H9 (cell line): ENCODE measurements around the gene ENOX2. TPM values are rescaled to one million over a fixed set of nuclear protein-coding genes. Genes with fewer than 3 reads are reported as not detected.

ENCODE experiments used
- DNase-seq: peaks from one replicate; pipeline ENCODE4 v3.0.0-alpha.2; 2017
- H2AFZ ChIP-seq: one replicate; pipeline ENCODE4 v1.6.1; 2013; ENCODE audit warnings: mild to moderate bottlenecking, low read length, control low read depth, moderate library complexity
- H2AK5ac ChIP-seq: 2 replicates; pipeline ENCODE4 v1.6.1; 2013; ENCODE audit warnings: low read length, control low read depth, mixed read lengths; ENCODE audit not compliant: insufficient read length
- H2BK120ac ChIP-seq: one replicate; pipeline ENCODE4 v1.6.1; 2013; ENCODE audit warnings: low read depth, mild to moderate bottlenecking, low read length, control low read depth, inconsistent platforms; ENCODE audit not compliant: poor library complexity, severe bottlenecking
- H2BK12ac ChIP-seq: 2 replicates; pipeline ENCODE4 v1.6.1; 2013; ENCODE audit warnings: low read length, control low read depth, mixed read lengths, low read depth; ENCODE audit not compliant: insufficient read length
- H2BK15ac ChIP-seq: 2 replicates; pipeline ENCODE4 v1.6.1; 2013; ENCODE audit warnings: low read depth, low read length, control low read depth
- H2BK20ac ChIP-seq: one replicate; pipeline ENCODE4 v1.6.1; 2013; ENCODE audit warnings: low read depth, mild to moderate bottlenecking, low read length, control low read depth, inconsistent platforms; ENCODE audit not compliant: poor library complexity, severe bottlenecking
- H2BK5ac ChIP-seq: 2 replicates; pipeline ENCODE4 v1.6.1; 2013; ENCODE audit warnings: low read length, control low read depth, mixed read lengths; ENCODE audit not compliant: insufficient read length
- H3K14ac ChIP-seq: 2 replicates; pipeline ENCODE4 v1.6.1; 2013; ENCODE audit warnings: low read length, control low read depth; ENCODE audit not compliant: insufficient read depth
- H3K18ac ChIP-seq: 2 replicates; pipeline ENCODE4 v1.6.1; 2013; ENCODE audit warnings: low read depth, mild to moderate bottlenecking, mixed read lengths, low read length, control low read depth; ENCODE audit not compliant: insufficient read length
- H3K23ac ChIP-seq: 2 replicates; pipeline ENCODE4 v1.6.1; 2013; ENCODE audit warnings: low read length, control low read depth, mixed read lengths, low read depth; ENCODE audit not compliant: insufficient read length
- H3K23me2 ChIP-seq: 2 replicates; pipeline ENCODE4 v1.6.1; 2013; ENCODE audit warnings: low read depth, mild to moderate bottlenecking, mixed read lengths, low read length, control low read depth; ENCODE audit not compliant: insufficient read length, poor library complexity, severe bottlenecking
- H3K27ac ChIP-seq: 2 replicates; pipeline ENCODE4 v1.5.1; 2013; ENCODE audit warnings: low read length, control low read depth, mixed read lengths, low read depth; ENCODE audit not compliant: insufficient read length
- H3K27me3 ChIP-seq: 2 replicates; pipeline ENCODE4 v1.6.1; 2013; ENCODE audit warnings: low read length, control low read depth, inconsistent platforms; ENCODE audit not compliant: insufficient read depth
- H3K4ac ChIP-seq: 2 replicates; pipeline ENCODE4 v1.6.1; 2013; ENCODE audit warnings: low read depth, mild to moderate bottlenecking, control low read depth, inconsistent platforms, low read length, moderate library complexity
- H3K4me1 ChIP-seq: 2 replicates; pipeline ENCODE4 v1.6.1; 2013; ENCODE audit warnings: low read length, control low read depth, inconsistent platforms; ENCODE audit not compliant: insufficient read depth
- H3K4me2 ChIP-seq: 2 replicates; pipeline ENCODE4 v1.6.1; 2013; ENCODE audit warnings: low read length, control low read depth, mixed read lengths; ENCODE audit not compliant: insufficient read length, insufficient read depth
- H3K56ac ChIP-seq: 2 replicates; pipeline ENCODE4 v1.6.1; 2013; ENCODE audit warnings: low read depth, mild to moderate bottlenecking, mixed read lengths, low read length, control low read depth; ENCODE audit not compliant: insufficient read length
- H3K79me1 ChIP-seq: 2 replicates; pipeline ENCODE4 v1.6.1; 2013; ENCODE audit warnings: low read depth, mild to moderate bottlenecking, moderate library complexity, low read length, control low read depth, inconsistent platforms; ENCODE audit not compliant: insufficient read depth, poor library complexity, severe bottlenecking
- H3K79me2 ChIP-seq: 2 replicates; pipeline ENCODE4 v1.6.1; 2013; ENCODE audit warnings: low read length, control low read depth, inconsistent platforms; ENCODE audit not compliant: insufficient read depth
- H3K9ac ChIP-seq: 2 replicates; pipeline ENCODE4 v1.6.1; 2013; ENCODE audit warnings: low read length, control low read depth, mixed read lengths; ENCODE audit not compliant: insufficient read length; ENCODE audit errors: extremely low read depth
- H3K9me3 ChIP-seq: one replicate; pipeline ENCODE4 v1.6.1; 2013; ENCODE audit warnings: low read depth, low read length, inconsistent platforms; ENCODE audit not compliant: control insufficient read depth
- H3T11ph ChIP-seq: one replicate; pipeline ENCODE4 v1.6.1; 2013; ENCODE audit warnings: mild to moderate bottlenecking, low read length, control low read depth, inconsistent platforms
- H4K20me1 ChIP-seq: one replicate; pipeline ENCODE4 v1.6.1; 2013; ENCODE audit not compliant: control insufficient read depth, insufficient read length, insufficient read depth
- H4K5ac ChIP-seq: 2 replicates; pipeline ENCODE4 v1.6.1; 2013; ENCODE audit warnings: low read depth, mild to moderate bottlenecking, mixed read lengths, low read length, control low read depth; ENCODE audit not compliant: insufficient read length
- H4K8ac ChIP-seq: replicated peaks from 2 replicates; pipeline ENCODE4 v1.6.1; 2013; ENCODE audit warnings: low read length, control low read depth, mixed read lengths, low read depth; ENCODE audit not compliant: insufficient read length
- H4K91ac ChIP-seq: 2 replicates; pipeline ENCODE4 v1.6.1; 2013; ENCODE audit warnings: low read depth, mild to moderate bottlenecking, moderate library complexity, mixed read lengths, low read length, control low read depth; ENCODE audit not compliant: insufficient read length
- H3K27ac Mint-ChIP-seq, 3 experiments: 2 replicates in 2 of 3; 3 replicates in 1 of 3; pipeline ENCODE4 v1.8.0; 2020 to 2021; ENCODE audit warnings: mixed read lengths in 3 of 3, mild to moderate bottlenecking in 1 of 3, moderate library complexity in 1 of 3
- H3K27me3 Mint-ChIP-seq: 2 replicates; pipeline ENCODE4 v1.8.0; 2021; ENCODE audit warnings: low read depth, mild to moderate bottlenecking, moderate library complexity, mixed read lengths
- H3K36me3 Mint-ChIP-seq, 3 experiments: 2 replicates in 2 of 3; 3 replicates in 1 of 3; pipeline ENCODE4 v1.8.0; 2020 to 2021; ENCODE audit warnings: low read depth in 3 of 3, mixed read lengths in 3 of 3; ENCODE audit not compliant: insufficient read depth in 1 of 3
- H3K4me1 Mint-ChIP-seq, 2 experiments: 2 replicates each; pipeline ENCODE4 v1.8.0; 2020; ENCODE audit warnings: mixed read lengths in 2 of 2
- H3K4me3 Mint-ChIP-seq, 2 experiments: 2 replicates in 1 of 2; 3 replicates in 1 of 2; pipeline ENCODE4 v1.8.0; 2020 to 2021; ENCODE audit warnings: mild to moderate bottlenecking in 2 of 2, mixed read lengths in 2 of 2, moderate library complexity in 1 of 2
- H3K9me3 Mint-ChIP-seq, 2 experiments: 2 replicates in 1 of 2; 3 replicates in 1 of 2; pipeline ENCODE4 v1.8.0; 2020; ENCODE audit warnings: mild to moderate bottlenecking in 2 of 2, mixed read lengths in 2 of 2, moderate library complexity in 1 of 2
- WGBS: extraction: QIAGEN DNeasy Blood & Tissue Kit; methylation state at CpG from one replicate; pipeline ENCODE4 v1.1.7; 2013; ENCODE audit warnings: missing lambda C conversion rate, low lambda C conversion rate, mixed read lengths; ENCODE audit not compliant: insufficient read length; ENCODE audit errors: extremely low coverage; 5-methylcytosine and 5-hydroxymethylcytosine counted together
- total RNA-seq: library from RNA; stranded (reverse); gene quantifications from 2 replicates; pipeline ENCODE4 v1.2.1, GENCODE V29; 2021
- TF ChIP-seq, protein P1 (sequence below): fragments of 200-600 bp; sonication (generic); conservative IDR thresholded peaks from 3 replicates; pipeline ENCODE4 v1.8.0; 2021; ENCODE audit warnings: antibody characterized with exemption, mild to moderate bottlenecking

ENOX2 gene
- total RNA-seq, 1 experiment from 2014 or later = 17.7 TPM

DNA sequence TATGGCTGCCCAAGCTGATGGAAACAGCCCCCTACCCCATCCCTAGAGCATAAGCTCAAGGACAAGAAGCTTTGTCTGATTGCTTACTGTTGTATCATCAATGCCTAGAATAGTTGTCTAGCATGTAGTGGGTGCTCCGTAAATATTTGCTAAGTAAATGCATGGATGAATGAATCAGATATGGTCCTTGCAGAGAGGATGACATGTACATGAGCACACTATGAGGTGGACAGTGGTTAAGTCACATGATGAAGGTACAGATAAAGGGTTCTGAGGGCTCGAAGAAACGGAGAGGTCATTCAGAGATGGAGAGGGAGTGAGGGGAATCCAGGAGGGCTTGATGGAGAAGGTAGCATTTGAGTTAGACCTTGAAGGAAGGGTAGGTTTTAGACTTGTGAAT lies 287.1 kb downstream of the ENOX2 start:
- Histone ChIP-seq H3K27ac (no peak overlapping the region), H3K79me1 (no peaks in the 10 kb centered on the region)
- no CpG with 5 or more reads among the region's 3 CpGs for WGBS

More for the DNA sequence above, 287.1 kb downstream of the ENOX2 start:
- H3K27ac Mint-ChIP-seq = no peak overlapping the region
- no peak overlapping the region for H2BK5ac ChIP-seq
- no peak overlapping the region for H4K91ac ChIP-seq
- H3K56ac ChIP-seq = no peak overlapping the region
- TF ChIP-seq, protein P1, sequence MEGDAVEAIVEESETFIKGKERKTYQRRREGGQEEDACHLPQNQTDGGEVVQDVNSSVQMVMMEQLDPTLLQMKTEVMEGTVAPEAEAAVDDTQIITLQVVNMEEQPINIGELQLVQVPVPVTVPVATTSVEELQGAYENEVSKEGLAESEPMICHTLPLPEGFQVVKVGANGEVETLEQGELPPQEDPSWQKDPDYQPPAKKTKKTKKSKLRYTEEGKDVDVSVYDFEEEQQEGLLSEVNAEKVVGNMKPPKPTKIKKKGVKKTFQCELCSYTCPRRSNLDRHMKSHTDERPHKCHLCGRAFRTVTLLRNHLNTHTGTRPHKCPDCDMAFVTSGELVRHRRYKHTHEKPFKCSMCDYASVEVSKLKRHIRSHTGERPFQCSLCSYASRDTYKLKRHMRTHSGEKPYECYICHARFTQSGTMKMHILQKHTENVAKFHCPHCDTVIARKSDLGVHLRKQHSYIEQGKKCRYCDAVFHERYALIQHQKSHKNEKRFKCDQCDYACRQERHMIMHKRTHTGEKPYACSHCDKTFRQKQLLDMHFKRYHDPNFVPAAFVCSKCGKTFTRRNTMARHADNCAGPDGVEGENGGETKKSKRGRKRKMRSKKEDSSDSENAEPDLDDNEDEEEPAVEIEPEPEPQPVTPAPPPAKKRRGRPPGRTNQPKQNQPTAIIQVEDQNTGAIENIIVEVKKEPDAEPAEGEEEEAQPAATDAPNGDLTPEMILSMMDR = no peak
- H4K5ac ChIP-seq = no peak overlapping the region
- H3K14ac ChIP-seq = no peak overlapping the region
- no peak overlapping the region for H3K9ac ChIP-seq
- H3K18ac ChIP-seq = no peak overlapping the region
- H3K36me3 Mint-ChIP-seq = no peaks in the 10 kb centered on the region
- no peak overlapping the region for H2BK12ac ChIP-seq
- no peak overlapping the region for H2BK120ac ChIP-seq
- H3K4ac ChIP-seq = no peak overlapping the region
- no peak overlapping the region for H4K8ac ChIP-seq
- H3K27me3 ChIP-seq = no peaks in the 10 kb centered on the region
- H3K4me3 Mint-ChIP-seq = no peak overlapping the region
- no peaks in the 10 kb centered on the region for H3K23me2 ChIP-seq
- H3K9me3 Mint-ChIP-seq = peaks cover 0 to 2% of the 10 kb centered on the region in 2 experiments; a peak in 2 of 5 replicates
- no peaks in the 10 kb centered on the region for H4K20me1 ChIP-seq
- H3K27me3 Mint-ChIP-seq = no peaks in the 10 kb centered on the region; the same call in 1 of the 2 replicates
- H2BK15ac ChIP-seq = no peak overlapping the region
- no peak for DNase-seq
- no peak overlapping the region for H3K4me2 ChIP-seq
- H3T11ph ChIP-seq = no peak overlapping the region
- no peaks in the 10 kb centered on the region for H3K9me3 ChIP-seq
- H2BK20ac ChIP-seq = no peak overlapping the region
- no peaks in the 10 kb centered on the region for H3K79me2 ChIP-seq
- H3K4me1 ChIP-seq = no peaks in the 10 kb centered on the region
- H3K4me1 Mint-ChIP-seq = no peaks in the 10 kb centered on the region
- no peak overlapping the region for H3K23ac ChIP-seq
- H2AFZ ChIP-seq = no peak overlapping the region
- H2AK5ac ChIP-seq = no peak overlapping the region
